Thymus (tissue), 11 donors: ENCODE results near the gene OTOG. TPM values are rescaled to one million over a fixed set of nuclear protein-coding genes. Genes with fewer than 3 reads are reported as not detected.

ENCODE experiments used
- DNase-seq, 9 donors: peaks; one replicate each; pipeline ENCODE4 v3.0.0-alpha.2; 2013; ENCODE audit warnings: low spot score in 9 of 9, low read depth in 6 of 9, missing footprints in 1 of 9
- H3K27ac ChIP-seq, 2 donors: one replicate each; pipeline ENCODE4 v1.5.1; 2013; ENCODE audit warnings: control low read depth in 1 of 2, low read depth in 1 of 2, low read length in 1 of 2, mild to moderate bottlenecking in 1 of 2, moderate library complexity in 1 of 2
- H3K27me3 ChIP-seq, 2 donors: one replicate each; pipeline ENCODE4 v1.5.1; 2013; ENCODE audit warnings: low read length in 1 of 2; ENCODE audit not compliant: control insufficient read depth in 2 of 2, insufficient read depth in 1 of 2
- H3K36me3 ChIP-seq, 2 donors: one replicate each; pipeline ENCODE4 v1.5.1; 2013; ENCODE audit warnings: low read length in 1 of 2, mild to moderate bottlenecking in 1 of 2, moderate library complexity in 1 of 2; ENCODE audit not compliant: control insufficient read depth in 2 of 2, insufficient read depth in 2 of 2
- H3K4me1 ChIP-seq, 2 donors: one replicate each; pipeline ENCODE4 v1.5.1; 2013; ENCODE audit warnings: low read length in 2 of 2; ENCODE audit not compliant: control insufficient read depth in 2 of 2, insufficient read depth in 2 of 2
- H3K4me3 ChIP-seq, 2 donors: one replicate each; pipeline ENCODE4 v1.5.1; 2013; ENCODE audit warnings: low read length in 2 of 2, control low read depth in 1 of 2, mild to moderate bottlenecking in 1 of 2
- H3K9me3 ChIP-seq, 2 donors: one replicate each; pipeline ENCODE4 v1.5.1; 2013; ENCODE audit warnings: low read length in 1 of 2, mild to moderate bottlenecking in 1 of 2; ENCODE audit not compliant: control insufficient read depth in 2 of 2, insufficient read depth in 1 of 2
- WGBS: extraction: QIAGEN DNeasy Blood & Tissue Kit; methylation state at CpG from one replicate; pipeline ENCODE4 v1.1.7; 2013; 5-methylcytosine and 5-hydroxymethylcytosine counted together
- polyA plus RNA-seq: library from polyadenylated mRNA; stranded (reverse); fragments of 200-250 nt; gene quantifications from one replicate; pipeline ENCODE4 v1.2.3, GENCODE V29; 2013
- total RNA-seq: library from RNA; stranded (reverse); fragments of 120-200 nt; gene quantifications from one replicate; pipeline ENCODE4 v1.2.4, GENCODE V29; 2013
- donor health status: healthy.

Gene OTOG
- total and polyA plus RNA-seq, 2 donors: 0.05 to 0.09 TPM

- Histone ChIP-seq H3K9me3 (no peaks in the 10 kb centered on the region), H3K36me3 (no peaks in the 10 kb centered on the region), H3K27ac (no peak overlapping the region), H3K27me3 (peaks cover 0 to 4% of the 10 kb centered on the region in 2 donors), H3K4me3 (no peak overlapping the region), H3K4me1 (no peaks in the 10 kb centered on the region)
- DNase-seq: no peak
- WGBS: 80% methylated on average over 6 of the region's 6 CpGs
Measured at GRCh38 chr11:17581036-17581731, 34.1 kb downstream of the OTOG start.

GRCh38 chr11:17581732-17582053 is 34.6 kb downstream of the OTOG start:
- no peak overlapping the region for H3K27ac ChIP-seq
- H3K4me3 ChIP-seq: no peak overlapping the region
- no peaks in the 10 kb centered on the region for H3K9me3 ChIP-seq
- no peak for DNase-seq
- WGBS: 95% methylated on average over 4 of the region's 4 CpGs
- no peaks in the 10 kb centered on the region for H3K36me3 ChIP-seq
- H3K27me3 ChIP-seq: peaks cover 0 to 4% of the 10 kb centered on the region in 2 donors
- no peaks in the 10 kb centered on the region for H3K4me1 ChIP-seq

- no peaks in the 10 kb centered on the region for H3K36me3 ChIP-seq
- WGBS: 83% methylated on average over 6 of the region's 6 CpGs
- no peaks in the 10 kb centered on the region for H3K9me3 ChIP-seq
- no peaks in the 10 kb centered on the region for H3K4me1 ChIP-seq
- no peak overlapping the region for H3K27ac ChIP-seq
- no peak for DNase-seq
- peaks cover 0 to 2% of the 10 kb centered on the region in 2 donors for H3K27me3 ChIP-seq
- no peak overlapping the region for H3K4me3 ChIP-seq
Measured at GRCh38 chr11:17585911-17586695, 39.0 kb downstream of the OTOG start.

GRCh38 chr11:17588166-17588565 is 41.1 kb downstream of the OTOG start:
- no peaks in the 10 kb centered on the region for H3K4me1 ChIP-seq
- no peak for DNase-seq
- no peaks in the 10 kb centered on the region for H3K9me3 ChIP-seq
- no peaks in the 10 kb centered on the region for H3K36me3 ChIP-seq
- no peak overlapping the region for H3K27ac ChIP-seq
- WGBS: 85% methylated on average over 8 of the region's 8 CpGs
- peaks cover 0 to 2% of the 10 kb centered on the region in 2 donors for H3K27me3 ChIP-seq
- no peak overlapping the region for H3K4me3 ChIP-seq

- H3K36me3 ChIP-seq: no peaks in the 10 kb centered on the region
- WGBS: 88% methylated on average over 4 of the region's 4 CpGs
- no peaks in the 10 kb centered on the region for H3K4me1 ChIP-seq
- H3K27ac ChIP-seq: no peak overlapping the region
- H3K9me3 ChIP-seq: no peaks in the 10 kb centered on the region
- no peak for DNase-seq
- no peak overlapping the region for H3K4me3 ChIP-seq
- peaks cover 0 to 2% of the 10 kb centered on the region in 2 donors for H3K27me3 ChIP-seq
Measured at GRCh38 chr11:17588721-17589120, 41.7 kb downstream of the OTOG start.

DNA sequence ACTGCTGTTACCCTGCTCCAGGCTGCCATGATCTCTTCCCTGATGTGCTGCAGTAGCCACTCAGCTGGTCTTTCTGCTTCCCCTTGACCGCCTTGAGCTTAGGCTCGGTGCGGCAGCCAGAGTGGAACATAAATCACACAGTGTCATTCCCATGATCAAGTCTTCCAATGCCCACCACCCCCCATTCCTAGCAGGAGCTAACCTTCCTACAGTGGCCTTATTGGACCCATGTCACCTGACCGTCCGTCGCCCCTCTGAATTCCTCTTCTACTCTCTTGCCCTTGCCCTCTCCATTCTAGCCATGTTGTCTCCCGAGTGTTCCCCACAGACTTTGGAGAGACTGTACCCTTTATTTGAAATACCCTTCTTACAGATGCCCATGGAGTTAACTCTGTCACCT is 43.4 kb downstream of the OTOG start:
- Histone ChIP-seq H3K4me3 (no peak overlapping the region), H3K27me3 (peaks cover 0 to 2% of the 10 kb centered on the region in 2 donors), H3K4me1 (no peaks in the 10 kb centered on the region), H3K36me3 (no peaks in the 10 kb centered on the region), H3K9me3 (no peaks in the 10 kb centered on the region), H3K27ac (no peak overlapping the region)
- no peak for DNase-seq
- 94% methylated on average over 7 of the region's 7 CpGs for WGBS

GRCh38 chr11:17591293-17591692 is 44.2 kb downstream of the OTOG start:
- H3K4me1 ChIP-seq: no peaks in the 10 kb centered on the region
- DNase-seq: no peak
- H3K27ac ChIP-seq: no peak overlapping the region
- H3K9me3 ChIP-seq: no peaks in the 10 kb centered on the region
- peaks cover 0 to 1% of the 10 kb centered on the region in 2 donors for H3K27me3 ChIP-seq
- WGBS: 95% methylated on average over 11 of the region's 11 CpGs
- no peak overlapping the region for H3K4me3 ChIP-seq
- no peaks in the 10 kb centered on the region for H3K36me3 ChIP-seq

GRCh38 chr11:17593466-17594245 is 46.6 kb downstream of the OTOG start:
- no peak overlapping the region for H3K27ac ChIP-seq
- H3K27me3 ChIP-seq: peaks cover 0 to 2% of the 10 kb centered on the region in 2 donors
- 78% methylated on average over 9 of the region's 9 CpGs for WGBS
- no peak for DNase-seq
- H3K9me3 ChIP-seq: no peaks in the 10 kb centered on the region
- H3K4me1 ChIP-seq: no peaks in the 10 kb centered on the region
- H3K36me3 ChIP-seq: no peaks in the 10 kb centered on the region
- H3K4me3 ChIP-seq: no peak overlapping the region

DNA sequence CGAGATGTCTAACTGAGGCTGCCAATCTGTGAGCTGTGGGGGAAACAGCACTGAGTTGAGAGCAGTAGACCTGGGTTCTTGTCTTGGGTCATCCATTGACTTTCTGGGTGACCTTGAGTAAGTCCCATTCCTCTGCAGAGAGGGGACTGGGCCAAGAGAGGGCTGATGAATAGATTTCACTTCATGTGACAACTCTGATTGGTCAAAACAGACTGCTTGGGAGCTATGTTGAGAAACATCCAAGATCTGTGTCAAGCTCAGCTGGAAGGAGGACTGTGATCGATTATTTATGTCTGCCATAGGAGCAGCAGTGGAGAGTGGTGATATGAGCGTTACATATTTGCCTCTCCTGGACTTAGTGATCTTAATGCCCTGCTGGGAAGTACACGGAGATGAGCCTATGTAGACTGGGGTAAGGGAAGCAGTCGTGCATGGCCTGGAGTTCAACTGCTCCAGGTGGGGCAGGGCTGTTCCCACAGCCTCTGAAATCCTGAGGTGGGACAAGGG is 47.7 kb downstream of the OTOG start:
- H3K4me3 ChIP-seq: no peak overlapping the region
- no peaks in the 10 kb centered on the region for H3K4me1 ChIP-seq
- H3K36me3 ChIP-seq: no peaks in the 10 kb centered on the region
- DNase-seq: no peak
- H3K27me3 ChIP-seq: peaks cover 0 to 9% of the 10 kb centered on the region in 2 donors
- H3K27ac ChIP-seq: no peak overlapping the region
- WGBS: 93% methylated on average over 5 of the region's 5 CpGs
- no peaks in the 10 kb centered on the region for H3K9me3 ChIP-seq
